ENCODE data around the gene USP1. TPM values are rescaled to one million over a fixed set of nuclear protein-coding genes. Genes with fewer than 3 reads are reported as not detected.

The USP1 gene
- total RNA-seq, 3 donors from 2014 or later (not counting 1 experiment from before 2014, with no cell fraction given), result 22.1 to 34.0 (median 26.8) TPM

GRCh38 chr1:62448221-62448933 is 11.5 kb downstream of the USP1 start:
- H3K36me3 Mint-ChIP-seq, result peaks cover 7% of the 10 kb centered on the region

GRCh38 chr1:62450301-62450700 is 13.5 kb downstream of the USP1 start:
- intact Hi-C loops (cut with micrococcal nuclease), result loop anchor here (1.0 kb wide), 1 partner anchor 14 kb away; no protein-coding TSS in a partner anchor
- no peaks in the 10 kb centered on the region for H3K9me3 ChIP-seq (ENCODE audit: control insufficient read depth, insufficient read depth, low read length)
- H3K9me3 Mint-ChIP-seq, result no peaks in the 10 kb centered on the region
- peaks cover 16 to 22% of the 10 kb centered on the region in 2 donors for H3K4me1 Mint-ChIP-seq
- peak overlapping the region; percentile 79 for H3K4me3 Mint-ChIP-seq
- DNase-seq, result peak in 1 of 2 donors; percentile 22
- H3K4me1 ChIP-seq (ENCODE audit: control insufficient read depth, insufficient read depth, low read length), result peaks cover 10% of the 10 kb centered on the region
- peak overlapping the region; percentile 65 to 76 for H3K27ac Mint-ChIP-seq
- 44% methylated on average over 2 of the region's 2 CpGs for WGBS (ENCODE audit: insufficient coverage)
- TF ChIP-seq CTCF (IDR thresholded peaks at IDR 0.05), result no peak
- no peaks in the 10 kb centered on the region for H3K27me3 ChIP-seq (ENCODE audit: control insufficient read depth, insufficient read depth, low read length)
- peak in 2 of 3 donors; percentile 68 to 80 for ATAC-seq
- H3K4me3 ChIP-seq (ENCODE audit: low read length), result no peak overlapping the region
- peak overlapping the region; percentile 25 for H3K27ac ChIP-seq (ENCODE audit: low read length)
- no peaks in the 10 kb centered on the region for H3K36me3 Mint-ChIP-seq
- no peaks in the 10 kb centered on the region for H3K27me3 Mint-ChIP-seq (ENCODE audit: low read depth in 2 of 2)
- H3K36me3 ChIP-seq (ENCODE audit: control insufficient read depth, insufficient read depth, low read length), result peaks cover 53% of the 10 kb centered on the region

More at GRCh38 chr1:62448221-62448933, 11.5 kb downstream of the USP1 start:
- WGBS (ENCODE audit: insufficient coverage), result 74% methylated on average over 3 of the region's 3 CpGs
- Histone ChIP-seq H3K9me3 (ENCODE audit: control insufficient read depth, insufficient read depth, low read length) (no peaks in the 10 kb centered on the region), H3K4me1 (ENCODE audit: control insufficient read depth, insufficient read depth, low read length) (peaks cover 10% of the 10 kb centered on the region), H3K27me3 (ENCODE audit: control insufficient read depth, insufficient read depth, low read length) (no peaks in the 10 kb centered on the region), H3K4me3 (ENCODE audit: low read length) (no peak overlapping the region), H3K36me3 (ENCODE audit: control insufficient read depth, insufficient read depth, low read length) (peaks cover 60% of the 10 kb centered on the region), H3K27ac (ENCODE audit: low read length) (no peak overlapping the region)
- ATAC-seq, result no peak
- no peak overlapping the region for H3K4me3 Mint-ChIP-seq
- H3K9me3 Mint-ChIP-seq, result no peaks in the 10 kb centered on the region
- H3K27me3 Mint-ChIP-seq (ENCODE audit: low read depth in 2 of 2), result no peaks in the 10 kb centered on the region
- H3K27ac Mint-ChIP-seq, result no peak overlapping the region
- H3K4me1 Mint-ChIP-seq, result peaks cover 16 to 22% of the 10 kb centered on the region in 2 donors
- no peak for TF ChIP-seq CTCF (IDR thresholded peaks at IDR 0.05)
- intact Hi-C loops (cut with micrococcal nuclease), result no loop called here
- no peak for DNase-seq

GRCh38 chr1:62452951-62453350 is 16.1 kb downstream of the USP1 start:
- H3K27ac Mint-ChIP-seq, result no peak overlapping the region
- H3K36me3 Mint-ChIP-seq, result no peaks in the 10 kb centered on the region

More at GRCh38 chr1:62452951-62453350, 16.1 kb downstream of the USP1 start:
- Histone ChIP-seq H3K4me1 (ENCODE audit: control insufficient read depth, insufficient read depth, low read length) (peaks cover 10% of the 10 kb centered on the region), H3K36me3 (ENCODE audit: control insufficient read depth, insufficient read depth, low read length) (peaks cover 41% of the 10 kb centered on the region), H3K27me3 (ENCODE audit: control insufficient read depth, insufficient read depth, low read length) (no peaks in the 10 kb centered on the region), H3K9me3 (ENCODE audit: control insufficient read depth, insufficient read depth, low read length) (no peaks in the 10 kb centered on the region), H3K4me3 (ENCODE audit: low read length) (no peak overlapping the region), H3K27ac (ENCODE audit: low read length) (no peak overlapping the region)
- 100% methylated on average over 1 of the region's 1 CpG for WGBS (ENCODE audit: insufficient coverage)
- intact Hi-C loops (cut with micrococcal nuclease), result no loop called here
- Mint-ChIP-seq H3K4me3 (no peak overlapping the region), H3K27me3 (ENCODE audit: low read depth in 2 of 2) (no peaks in the 10 kb centered on the region), H3K9me3 (no peaks in the 10 kb centered on the region), H3K4me1 (peaks cover 16 to 22% of the 10 kb centered on the region in 2 donors)
- ATAC-seq, result no peak
- no peak for DNase-seq
- no peak for TF ChIP-seq CTCF (IDR thresholded peaks at IDR 0.05)

All from natural killer cell (primary cell).